HG02610 (cell line): ENCODE results near the gene MAP2.

ENCODE experiments used
- ATAC-seq: cut with Tn5 transposase; IDR thresholded peaks from one replicate; pipeline ENCODE4 v1.9.1; 2021; ENCODE audit warnings: mild to moderate bottlenecking, moderate library complexity; ENCODE audit not compliant: unreplicated experiment

Gene MAP2, protein sequence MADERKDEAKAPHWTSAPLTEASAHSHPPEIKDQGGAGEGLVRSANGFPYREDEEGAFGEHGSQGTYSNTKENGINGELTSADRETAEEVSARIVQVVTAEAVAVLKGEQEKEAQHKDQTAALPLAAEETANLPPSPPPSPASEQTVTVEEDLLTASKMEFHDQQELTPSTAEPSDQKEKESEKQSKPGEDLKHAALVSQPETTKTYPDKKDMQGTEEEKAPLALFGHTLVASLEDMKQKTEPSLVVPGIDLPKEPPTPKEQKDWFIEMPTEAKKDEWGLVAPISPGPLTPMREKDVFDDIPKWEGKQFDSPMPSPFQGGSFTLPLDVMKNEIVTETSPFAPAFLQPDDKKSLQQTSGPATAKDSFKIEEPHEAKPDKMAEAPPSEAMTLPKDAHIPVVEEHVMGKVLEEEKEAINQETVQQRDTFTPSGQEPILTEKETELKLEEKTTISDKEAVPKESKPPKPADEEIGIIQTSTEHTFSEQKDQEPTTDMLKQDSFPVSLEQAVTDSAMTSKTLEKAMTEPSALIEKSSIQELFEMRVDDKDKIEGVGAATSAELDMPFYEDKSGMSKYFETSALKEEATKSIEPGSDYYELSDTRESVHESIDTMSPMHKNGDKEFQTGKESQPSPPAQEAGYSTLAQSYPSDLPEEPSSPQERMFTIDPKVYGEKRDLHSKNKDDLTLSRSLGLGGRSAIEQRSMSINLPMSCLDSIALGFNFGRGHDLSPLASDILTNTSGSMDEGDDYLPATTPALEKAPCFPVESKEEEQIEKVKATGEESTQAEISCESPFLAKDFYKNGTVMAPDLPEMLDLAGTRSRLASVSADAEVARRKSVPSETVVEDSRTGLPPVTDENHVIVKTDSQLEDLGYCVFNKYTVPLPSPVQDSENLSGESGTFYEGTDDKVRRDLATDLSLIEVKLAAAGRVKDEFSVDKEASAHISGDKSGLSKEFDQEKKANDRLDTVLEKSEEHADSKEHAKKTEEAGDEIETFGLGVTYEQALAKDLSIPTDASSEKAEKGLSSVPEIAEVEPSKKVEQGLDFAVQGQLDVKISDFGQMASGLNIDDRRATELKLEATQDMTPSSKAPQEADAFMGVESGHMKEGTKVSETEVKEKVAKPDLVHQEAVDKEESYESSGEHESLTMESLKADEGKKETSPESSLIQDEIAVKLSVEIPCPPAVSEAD (N-terminal part only)

GRCh38 chr2:209423562-209424198 lies at the start of gene MAP2:
TSS of gene MAP2 (plus strand) at chr2:209424047. CDS start at chr2:209653171, 229,124 bp downstream.
- ATAC-seq = peak; percentile 98

DNA sequence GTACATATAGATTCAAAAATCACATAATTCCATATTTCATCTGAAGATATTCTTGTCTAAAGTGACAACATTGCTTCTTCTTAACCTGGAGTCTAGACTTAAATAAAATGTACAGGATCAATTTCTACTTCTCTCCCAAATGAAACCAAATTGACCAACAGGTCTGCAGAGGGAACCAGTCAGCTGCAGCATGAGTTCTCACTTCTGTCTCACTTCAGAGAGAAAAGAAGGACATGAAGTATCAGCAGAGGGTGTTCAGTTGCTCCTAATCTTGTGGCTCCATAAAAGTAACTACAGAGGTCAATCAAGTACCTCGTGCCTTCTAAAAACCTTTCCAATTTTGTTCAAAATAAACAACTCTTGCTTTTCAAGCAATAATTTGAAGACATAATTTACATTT lies 47.2 kb upstream of the MAP2 start:
- no peak for ATAC-seq

- ATAC-seq = peak; percentile 98
These were observed 43.6 kb upstream of the MAP2 start for GRCh38 chr2:209380293-209380692.

GRCh38 chr2:209381091-209381490 lies 42.8 kb upstream of the MAP2 start:
- ATAC-seq = no peak

DNA sequence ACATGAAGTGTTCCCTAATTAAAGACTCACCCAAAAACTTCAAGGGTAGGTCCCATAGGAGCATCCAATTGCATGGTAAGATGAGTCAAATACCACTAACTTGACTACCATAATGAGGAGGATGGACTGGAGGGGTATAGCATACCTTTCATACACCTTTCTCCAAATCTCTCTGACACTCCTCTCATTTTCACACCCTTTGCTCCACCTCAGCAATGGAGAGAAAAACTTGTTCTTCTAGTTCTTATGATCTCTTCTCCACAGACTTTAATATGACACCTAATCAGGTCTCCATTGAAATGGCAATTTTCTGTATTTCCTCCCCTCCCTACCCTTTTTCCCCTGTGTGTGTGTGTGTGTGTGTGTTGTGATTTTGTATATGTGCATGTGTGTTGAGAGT lies 41.1 kb upstream of the MAP2 start:
- ATAC-seq = no peak

DNA sequence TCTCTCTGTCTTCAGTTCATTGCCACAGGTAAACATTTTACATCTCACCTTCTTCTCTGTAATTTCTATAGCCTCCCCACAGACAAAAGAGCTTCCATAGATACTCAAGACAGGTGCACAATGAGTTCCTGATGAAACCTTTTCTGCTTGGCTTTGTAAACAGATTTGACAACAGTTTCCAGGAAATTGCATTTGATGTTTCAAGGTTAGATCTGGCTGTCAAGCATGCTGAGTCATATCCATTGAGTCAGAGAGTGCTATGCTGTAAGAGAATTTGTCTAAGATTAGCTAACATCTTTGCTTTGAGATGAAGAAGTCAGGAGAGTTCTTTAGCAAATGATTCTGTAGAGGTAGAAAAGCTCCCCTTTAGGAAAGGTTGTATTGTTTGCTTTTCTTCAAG lies 40.6 kb upstream of the MAP2 start:
- ATAC-seq = no peak

GRCh38 chr2:209387389-209387788 lies 36.5 kb upstream of the MAP2 start:
- ATAC-seq = no peak

DNA sequence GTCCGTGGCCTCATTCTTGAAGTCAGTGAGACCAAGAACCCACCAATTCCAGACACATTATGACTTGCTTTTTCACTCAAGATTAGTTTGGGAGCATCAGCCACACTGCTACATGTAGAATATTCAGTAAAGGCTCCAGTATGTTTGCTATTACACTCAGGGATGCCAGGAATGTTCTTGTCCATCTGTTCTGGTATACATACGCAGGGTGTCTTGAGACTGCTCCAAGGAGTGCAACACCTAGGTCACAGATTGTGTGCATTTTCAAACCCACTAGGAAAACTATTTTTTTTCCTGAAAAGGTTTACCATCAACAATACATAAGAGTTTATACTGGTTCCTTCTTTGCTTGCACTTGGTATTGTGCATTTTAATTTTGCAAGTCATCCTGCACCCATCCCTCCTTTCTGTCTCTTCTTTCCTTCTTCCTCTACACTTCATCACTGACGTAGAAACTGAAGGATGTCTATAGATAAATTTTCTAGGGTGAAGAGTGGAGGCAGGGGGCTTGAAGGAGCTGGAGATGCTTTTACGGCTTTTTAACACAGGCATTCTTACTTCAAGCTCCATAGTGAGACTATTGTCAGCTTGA lies 35.3 kb upstream of the MAP2 start:
- no peak for ATAC-seq

GRCh38 chr2:209389171-209389618 lies 34.7 kb upstream of the MAP2 start:
- ATAC-seq = no peak

DNA sequence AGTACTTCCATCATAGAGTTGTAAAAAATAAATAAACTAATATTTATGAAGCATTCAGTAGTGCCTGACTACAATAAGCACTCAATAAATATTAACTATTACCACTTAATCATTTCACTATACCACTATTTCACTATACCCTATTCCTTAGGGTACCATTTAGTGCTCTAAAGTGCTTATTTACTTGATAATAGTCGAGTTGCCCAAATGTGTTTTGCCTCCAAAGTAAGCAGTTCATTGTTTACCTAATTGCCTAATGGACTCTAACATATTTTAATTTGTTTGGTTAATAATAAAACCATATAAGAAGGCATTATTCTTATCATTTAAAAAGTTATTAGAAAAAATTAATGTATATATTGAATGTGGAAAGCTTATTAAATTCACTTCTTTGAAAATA lies 33.0 kb upstream of the MAP2 start:
- ATAC-seq = no peak

DNA sequence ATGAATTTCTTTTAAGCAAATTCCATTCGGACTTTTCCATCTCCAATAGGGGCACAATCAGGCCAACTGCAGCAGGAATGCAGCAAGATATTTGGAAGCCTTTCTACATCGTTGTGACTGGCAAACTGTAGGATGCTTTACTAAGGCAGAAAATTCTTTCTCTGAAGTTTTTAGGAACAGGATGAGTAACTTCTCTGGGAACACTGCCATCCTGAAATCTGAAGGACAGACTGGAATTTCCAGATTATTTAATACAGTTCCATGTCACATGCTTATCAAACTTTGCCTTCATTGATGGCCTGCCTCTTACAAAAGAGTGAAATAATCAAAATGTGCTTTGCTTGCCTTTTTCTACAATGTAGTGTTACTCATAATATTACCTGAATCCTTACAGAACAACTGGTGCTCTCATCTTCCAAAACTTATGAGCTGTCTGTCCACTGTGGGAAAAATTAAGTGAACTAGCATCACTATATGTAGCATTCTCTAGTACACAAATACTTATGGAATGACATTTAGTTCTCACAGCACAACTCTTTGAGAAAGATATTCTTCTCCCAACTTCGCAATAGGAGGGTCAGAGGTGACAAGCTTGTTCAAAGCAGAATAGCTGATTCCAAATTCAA lies 32.0 kb upstream of the MAP2 start:
- ATAC-seq = no peak

DNA sequence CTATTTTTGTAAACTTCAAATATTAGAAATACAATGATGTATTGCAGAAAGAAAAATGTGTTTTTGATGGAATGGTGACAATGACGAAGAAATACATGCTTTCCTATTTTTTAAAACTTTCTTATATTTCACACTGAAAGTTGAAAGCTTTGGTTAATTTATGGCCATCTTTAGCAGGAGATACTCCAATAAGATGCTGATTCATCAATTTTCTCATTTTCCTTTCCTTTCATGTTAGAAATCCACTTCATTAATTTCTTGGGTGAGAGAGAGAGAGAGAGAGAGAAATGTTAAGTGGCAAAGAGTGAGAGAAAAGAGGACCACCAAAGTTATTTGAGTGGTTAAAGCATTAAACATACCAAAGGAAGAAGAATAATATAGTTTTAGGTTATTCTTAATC lies 28.6 kb upstream of the MAP2 start:
- no peak for ATAC-seq

DNA sequence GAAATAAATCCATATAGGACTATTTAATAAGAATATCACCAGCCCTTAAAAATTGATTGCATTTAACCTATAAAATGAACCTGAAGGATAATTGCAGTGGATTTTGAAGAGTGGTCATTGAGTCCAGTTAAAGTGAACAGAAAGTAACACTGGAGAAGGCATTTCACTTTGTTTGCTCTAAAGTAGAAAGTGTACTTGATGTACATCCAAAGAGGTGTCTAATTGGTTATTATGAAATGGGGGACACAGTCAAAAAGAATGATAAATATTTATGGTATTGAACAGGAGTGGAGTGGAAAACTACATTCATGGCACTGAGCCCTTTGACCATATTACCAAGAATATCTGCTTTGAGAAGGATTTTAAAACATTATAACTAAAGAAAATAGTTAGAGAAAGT lies 28.2 kb upstream of the MAP2 start:
- ATAC-seq = no peak

- ATAC-seq = no peak
These were observed 25.4 kb upstream of the MAP2 start for GRCh38 chr2:209398463-209398862.

DNA sequence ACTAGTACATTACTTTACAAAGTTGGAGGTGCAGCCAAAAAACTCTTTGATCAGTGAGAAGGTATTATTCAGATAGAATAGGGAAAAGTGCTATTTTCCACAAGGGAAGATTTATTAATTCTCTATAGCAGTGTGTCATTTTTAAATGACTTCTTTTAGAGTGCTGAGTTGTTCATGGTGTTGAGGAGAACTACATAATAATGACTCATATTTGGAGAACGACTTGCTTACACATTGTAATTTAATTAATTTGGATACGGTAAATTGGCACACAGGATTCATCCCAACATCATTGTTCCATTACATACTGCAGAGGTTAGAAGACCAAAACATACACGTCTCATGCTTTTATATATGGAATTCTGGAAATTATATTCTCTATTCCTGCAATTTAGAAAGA lies 22.1 kb upstream of the MAP2 start:
- no peak for ATAC-seq

DNA sequence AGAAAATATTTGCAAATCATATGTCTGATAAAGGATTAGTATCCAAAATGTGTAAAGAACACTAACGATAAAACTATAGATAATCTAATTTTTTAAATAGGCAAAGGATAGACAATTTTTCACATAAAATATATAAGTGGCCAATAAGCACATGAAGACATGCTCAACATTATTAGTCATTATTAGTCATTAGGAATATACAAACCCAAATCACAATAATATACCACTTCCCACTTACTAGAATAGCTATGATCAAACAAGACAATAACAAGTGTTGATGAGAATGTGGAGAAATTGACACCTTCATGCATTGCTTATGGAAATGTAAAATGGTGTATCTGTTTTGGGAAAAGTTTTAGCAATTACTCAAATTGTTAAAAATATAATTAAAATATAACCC lies 12.6 kb upstream of the MAP2 start:
- ATAC-seq = no peak

- ATAC-seq = no peak
These were observed 12.1 kb upstream of the MAP2 start for GRCh38 chr2:209411718-209412117.

- ATAC-seq = no peak
These were observed 10.4 kb upstream of the MAP2 start for GRCh38 chr2:209413311-209414014.

GRCh38 chr2:209416913-209417312 lies 6.9 kb upstream of the MAP2 start:
- no peak for ATAC-seq
